Measurements from ENCODE around the gene PHACTR3. TPM values are rescaled to one million over a fixed set of nuclear protein-coding genes. Genes with fewer than 3 reads are reported as not detected.

Gene PHACTR3
- total RNA-seq, 1 donor from 2014 or later = 1.4 TPM

GRCh38 chr20:59738851-59739250 is 134.5 kb downstream of the PHACTR3 start:
- H3F3A ChIP-seq (ENCODE audit: low read depth) = no peaks in the 10 kb centered on the region
- H2AFZ ChIP-seq (replicated peaks) = no peak overlapping the region
- no peak for DNase-seq (ENCODE audit: low spot score)
- H3K79me2 ChIP-seq (ENCODE audit: low read depth) = no peaks in the 10 kb centered on the region
- H3K9me3 Mint-ChIP-seq = no peaks in the 10 kb centered on the region
- H3K4me2 ChIP-seq = no peak overlapping the region
- no peaks in the 10 kb centered on the region for H3K4me1 Mint-ChIP-seq
- no peak overlapping the region for H3K27ac ChIP-seq
- H4K20me1 ChIP-seq (ENCODE audit: low read depth) = no peaks in the 10 kb centered on the region
- H3K4me3 ChIP-seq = no peak overlapping the region
- no peak overlapping the region for H3K9ac ChIP-seq
- H3K4me3 Mint-ChIP-seq = no peak overlapping the region
- H3K27ac Mint-ChIP-seq = no peak overlapping the region
- H3K4me1 ChIP-seq = no peaks in the 10 kb centered on the region
- H3K36me3 Mint-ChIP-seq = no peaks in the 10 kb centered on the region
- H3K36me3 ChIP-seq = no peaks in the 10 kb centered on the region
- no peaks in the 10 kb centered on the region for H3K9me3 ChIP-seq (ENCODE audit: low read depth)
- H3K27me3 Mint-ChIP-seq (ENCODE audit: insufficient read depth, low read depth) = peaks cover 22% of the 10 kb centered on the region
- TF ChIP-seq CTCF (IDR thresholded peaks at IDR 0.05) = no peak
- TF ChIP-seq EZH2phosphoT487 (IDR thresholded peaks at IDR 0.05) = no peak
- TF ChIP-seq EZH2 (IDR thresholded peaks at IDR 0.05) = no peak
- no peaks in the 10 kb centered on the region for H3K27me3 ChIP-seq

- Histone ChIP-seq H3K4me3 (no peak overlapping the region), H4K20me1 (ENCODE audit: low read depth) (no peaks in the 10 kb centered on the region), H3K9me3 (ENCODE audit: low read depth) (no peaks in the 10 kb centered on the region), H3K27ac (no peak overlapping the region), H3K36me3 (no peaks in the 10 kb centered on the region), H3K27me3 (no peaks in the 10 kb centered on the region), H3K4me1 (no peaks in the 10 kb centered on the region), H3K4me2 (no peak overlapping the region), H3K79me2 (ENCODE audit: low read depth) (no peaks in the 10 kb centered on the region), H3K9ac (no peak overlapping the region), H2AFZ (replicated peaks) (no peak overlapping the region), H3F3A (ENCODE audit: low read depth) (no peaks in the 10 kb centered on the region)
- H3K27me3 Mint-ChIP-seq (ENCODE audit: insufficient read depth, low read depth) = peaks cover 19% of the 10 kb centered on the region
- no peak overlapping the region for H3K4me3 Mint-ChIP-seq
- DNase-seq (ENCODE audit: low spot score) = no peak
- TF ChIP-seq EZH2phosphoT487 (IDR thresholded peaks at IDR 0.05) (no peak), CTCF (IDR thresholded peaks at IDR 0.05) (no peak), EZH2 (IDR thresholded peaks at IDR 0.05) (no peak)
- H3K36me3 Mint-ChIP-seq = no peaks in the 10 kb centered on the region
- no peak overlapping the region for H3K27ac Mint-ChIP-seq
- H3K4me1 Mint-ChIP-seq = no peaks in the 10 kb centered on the region
- no peaks in the 10 kb centered on the region for H3K9me3 Mint-ChIP-seq
Observed at GRCh38 chr20:59740621-59741020, 136.3 kb downstream of the PHACTR3 start.

GRCh38 chr20:59741073-59741472 is 136.7 kb downstream of the PHACTR3 start:
- Mint-ChIP-seq H3K27me3 (ENCODE audit: insufficient read depth, low read depth) (peaks cover 17% of the 10 kb centered on the region), H3K4me3 (no peak overlapping the region), H3K9me3 (no peaks in the 10 kb centered on the region), H3K36me3 (no peaks in the 10 kb centered on the region), H3K27ac (no peak overlapping the region), H3K4me1 (no peaks in the 10 kb centered on the region)
- no peak overlapping the region for H3K9ac ChIP-seq
- no peak overlapping the region for H3K27ac ChIP-seq
- TF ChIP-seq EZH2 (IDR thresholded peaks at IDR 0.05) (no peak), CTCF (IDR thresholded peaks at IDR 0.05) (no peak), EZH2phosphoT487 (IDR thresholded peaks at IDR 0.05) (no peak)
- H3K9me3 ChIP-seq (ENCODE audit: low read depth) = no peaks in the 10 kb centered on the region
- no peak for DNase-seq (ENCODE audit: low spot score)
- H3K36me3 ChIP-seq = no peaks in the 10 kb centered on the region
- H3K4me1 ChIP-seq = no peaks in the 10 kb centered on the region
- no peak overlapping the region for H2AFZ ChIP-seq (replicated peaks)
- H3K27me3 ChIP-seq = no peaks in the 10 kb centered on the region
- H4K20me1 ChIP-seq (ENCODE audit: low read depth) = no peaks in the 10 kb centered on the region
- no peak overlapping the region for H3K4me3 ChIP-seq
- no peak overlapping the region for H3K4me2 ChIP-seq
- H3F3A ChIP-seq (ENCODE audit: low read depth) = no peaks in the 10 kb centered on the region
- no peaks in the 10 kb centered on the region for H3K79me2 ChIP-seq (ENCODE audit: low read depth)

All from neural progenitor cell (in vitro differentiated cells).